Lung (tissue), 12 donors: ENCODE measurements around the gene LGI4. TPM values are rescaled to one million over a fixed set of nuclear protein-coding genes. Genes with fewer than 3 reads are reported as not detected.
"Not testable (repeated sequence)": the region's sequence is repeated elsewhere in the genome, so short reads cannot be mapped to it uniquely, and the experiment has no call there.

Source experiments
- ATAC-seq: fragments of 200-7000 bp; cut with Tn5 transposase; one replicate; pipeline ENCODE4 v1.9.1; 2020; ENCODE audit warnings: moderate number of reproducible peaks; ENCODE audit not compliant: insufficient read depth, low FRiP score
- DNase-seq, 3 donors: peaks; one replicate each; pipeline ENCODE4 v3.0.0-alpha.2; 2013 to 2017
- H3K27ac ChIP-seq, 2 donors: one replicate each; pipeline ENCODE4 v1.5.1; 2013; ENCODE audit warnings: mild to moderate bottlenecking in 2 of 2, moderate library complexity in 2 of 2, control low read depth in 1 of 2, inconsistent platforms in 1 of 2, low read depth in 1 of 2, low read length in 1 of 2
- H3K27me3 ChIP-seq, 3 donors: one replicate each; pipeline ENCODE4 v1.5.1; 2013; ENCODE audit warnings: low read length in 2 of 3; ENCODE audit not compliant: control insufficient read depth in 3 of 3, insufficient read depth in 3 of 3
- H3K36me3 ChIP-seq, 4 donors: one replicate each; pipeline ENCODE4 v1.5.1; 2013; ENCODE audit warnings: low read length in 4 of 4, mild to moderate bottlenecking in 1 of 4, moderate library complexity in 1 of 4; ENCODE audit not compliant: control insufficient read depth in 4 of 4, insufficient read depth in 4 of 4
- H3K4me1 ChIP-seq, 5 donors: one replicate each; pipeline ENCODE4 v1.5.1; 2013; ENCODE audit warnings: low read length in 5 of 5, mild to moderate bottlenecking in 2 of 5, moderate library complexity in 1 of 5; ENCODE audit not compliant: control insufficient read depth in 5 of 5, insufficient read depth in 5 of 5
- H3K4me3 ChIP-seq: one replicate; pipeline ENCODE4 v1.5.1; 2013; ENCODE audit warnings: mild to moderate bottlenecking, control low read depth, moderate library complexity
- H3K9ac ChIP-seq, 2 donors: one replicate each; pipeline ENCODE4 v1.5.1; 2013; ENCODE audit warnings: low read length in 2 of 2, control low read depth in 1 of 2; ENCODE audit not compliant: insufficient read depth in 1 of 2
- H3K9me3 ChIP-seq, 4 donors: one replicate each; pipeline ENCODE4 v1.5.1; 2013; ENCODE audit warnings: low read length in 3 of 4, mild to moderate bottlenecking in 1 of 4, moderate library complexity in 1 of 4; ENCODE audit not compliant: control insufficient read depth in 4 of 4, insufficient read depth in 3 of 4
- CTCF ChIP-seq: IDR thresholded peaks from 2 replicates; pipeline ENCODE4 v1.5.1; 2012; ENCODE audit warnings: mild to moderate bottlenecking; ENCODE audit errors: control extremely low read depth, extremely low read depth
- WGBS, 2 donors: extraction: QIAGEN DNeasy Blood & Tissue Kit; methylation state at CpG; one replicate each; pipeline ENCODE4 v1.1.7; 2013; 5-methylcytosine and 5-hydroxymethylcytosine counted together
- polyA plus RNA-seq, 2 donors: library from polyadenylated mRNA; stranded (reverse); fragments of 200-250 nt; gene quantifications; one replicate each; pipeline ENCODE4 v1.2.1, GENCODE V29; 2013
- total RNA-seq, 2 donors: library from RNA; depleted of rRNA in 1 of 2; stranded (reverse); fragments of >200 nt in 1 of 2; gene quantifications; one replicate each; pipeline ENCODE4 v1.2.1, GENCODE V29; 2014 to 2021
- donor health status: control.
- donor health status: control.
- donor health status: Bipolar disorder and iron deficiency.
- donor health status: healthy.
- donor health status: DM: yes; HTN: yes; CAD: no.

The LGI4 gene
- total and polyA plus RNA-seq, 4 donors, result 1.6 to 11.2 (median 4.1) TPM

- H3K9ac ChIP-seq, result no peak overlapping the region
- no peak overlapping the region for H3K27ac ChIP-seq
- H3K9me3 ChIP-seq, result peaks cover 0 to 2% (median 0%) of the 10 kb centered on the region in 4 donors
- H3K4me3 ChIP-seq, result no peak overlapping the region
- no peaks in the 10 kb centered on the region for H3K27me3 ChIP-seq
- WGBS, 2 donors, result 89 to 91% methylated on average over 11 of the region's 11 CpGs
- DNase-seq (no peak), ATAC-seq (no peak)
- no peak for TF ChIP-seq CTCF
- no peaks in the 10 kb centered on the region for H3K36me3 ChIP-seq
- peaks cover 0 to 1% (median 0%) of the 10 kb centered on the region in 5 donors for H3K4me1 ChIP-seq
Measured at GRCh38 chr19:35104361-35104760, 30.5 kb downstream of the LGI4 start.

- H3K4me1 ChIP-seq, H3K36me3 ChIP-seq, ATAC-seq, DNase-seq, H3K4me3 ChIP-seq, H3K9me3 ChIP-seq, H3K9ac ChIP-seq, H3K27me3 ChIP-seq, H3K27ac ChIP-seq: not testable (repeated sequence)
- 77 to 79% methylated on average over 10 of the region's 10 CpGs for WGBS, 2 donors
Measured at GRCh38 chr19:35103614-35104013, 31.2 kb downstream of the LGI4 start.

- not testable (repeated sequence) for DNase-seq, H3K9ac ChIP-seq, H3K9me3 ChIP-seq, ATAC-seq, H3K4me3 ChIP-seq, H3K27me3 ChIP-seq, H3K4me1 ChIP-seq, H3K36me3 ChIP-seq, H3K27ac ChIP-seq
- 95 to 100% methylated on average over 10 of the region's 10 CpGs for WGBS, 2 donors
Measured at GRCh38 chr19:35101949-35102348, 32.9 kb downstream of the LGI4 start.

- Histone ChIP-seq H3K27ac (no peak overlapping the region), H3K27me3 (no peaks in the 10 kb centered on the region), H3K4me3 (no peak overlapping the region), H3K9me3 (peaks cover 0 to 2% (median 0%) of the 10 kb centered on the region in 4 donors), H3K36me3 (no peaks in the 10 kb centered on the region), H3K4me1 (no peaks in the 10 kb centered on the region), H3K9ac (no peak overlapping the region)
- no peak for ATAC-seq
- no peak for DNase-seq
- no peak for TF ChIP-seq CTCF
- 83 to 92% methylated on average over 16 of the region's 16 CpGs for WGBS, 2 donors
Measured at GRCh38 chr19:35100588-35101533, 34.0 kb downstream of the LGI4 start.
